SU-DHL-6 (cell line): ENCODE data around the gene KLRC1.

ENCODE experiments used
- CTCF ChIP-seq: fragments of 200-600 bp; sonication (generic); IDR thresholded peaks from one replicate; pipeline ENCODE4 v1.5.1; 2017; ENCODE audit warnings: antibody characterized with exemption, mild to moderate bottlenecking, low read length, moderate library complexity; ENCODE audit not compliant: insufficient read depth, poor library complexity, severe bottlenecking
- EZH2phosphoT487 ChIP-seq: fragments of 200-600 bp; sonication (generic), shearing (Covaris generic); conservative IDR thresholded peaks from 2 replicates; pipeline ENCODE4 v1.6.1; 2018; ENCODE audit warnings: mild to moderate bottlenecking, antibody characterized with exemption, low read length, moderate library complexity, mixed read lengths

DNA sequence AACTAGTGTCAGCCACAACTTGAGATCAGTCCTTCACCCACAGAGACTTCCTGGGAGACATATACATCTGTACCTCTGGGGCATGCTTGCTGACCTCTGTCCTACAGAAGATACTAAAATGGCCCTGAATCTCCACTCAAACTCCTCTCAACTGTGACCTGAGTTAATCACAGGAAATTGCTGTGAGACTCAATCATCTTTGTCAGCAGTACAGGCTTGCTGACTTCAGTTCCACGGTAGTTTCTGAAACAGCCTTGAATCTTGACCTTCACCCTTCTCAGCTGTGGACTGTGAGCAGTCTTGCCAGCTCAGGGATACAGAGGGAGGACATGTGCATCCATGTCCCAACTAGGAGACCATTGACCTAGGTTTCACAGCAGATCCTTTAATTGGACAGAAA lies 1.4 kb upstream of the KLRC1 start:
- TF ChIP-seq CTCF (no peak), EZH2phosphoT487 (no peak)
